Heart right ventricle (tissue), 16 donors: Measurements from ENCODE around the gene CKAP2L. TPM values are rescaled to one million over a fixed set of nuclear protein-coding genes. Genes with fewer than 3 reads are reported as not detected.

Experiments
- ATAC-seq, 8 donors: fragments of 200-7000 bp; cut with Tn5 transposase; one replicate each; pipeline ENCODE4 v1.9.1; 2020; ENCODE audit warnings: mild to moderate bottlenecking in 8 of 8, moderate library complexity in 8 of 8, moderate number of reproducible peaks in 1 of 8
- DNase-seq, 2 donors: peaks; one replicate each; pipeline ENCODE4 v3.0.0-alpha.2; 2020
- H3K27ac ChIP-seq, 10 donors: fragments of 200-600 bp; sonication (generic) in 2 of 10; one replicate each; pipeline versions ENCODE4 v1.5.0 to v1.8.0; 2020 to 2022; ENCODE audit warnings: mild to moderate bottlenecking in 3 of 10
- H3K27me3 ChIP-seq, 7 donors: fragments of 200-600 bp; one replicate each; pipeline ENCODE4 v1.8.0; 2021 to 2022; ENCODE audit warnings: mild to moderate bottlenecking in 2 of 7
- H3K36me3 ChIP-seq, 9 donors: fragments of 200-600 bp; sonication (generic) in 1 of 9; one replicate each; pipeline versions ENCODE4 v1.5.0 to v1.8.0; 2020 to 2022; ENCODE audit warnings: mild to moderate bottlenecking in 2 of 9
- H3K4me1 ChIP-seq, 9 donors: fragments of 200-600 bp; sonication (generic) in 1 of 9; one replicate each; pipeline versions ENCODE4 v1.5.0 to v1.8.0; 2020 to 2022; ENCODE audit warnings: mild to moderate bottlenecking in 4 of 9
- H3K4me3 ChIP-seq, 10 donors: fragments of 200-600 bp; sonication (generic) in 2 of 10; one replicate each; pipeline versions ENCODE4 v1.5.0 to v1.8.0; 2020 to 2022; ENCODE audit warnings: mild to moderate bottlenecking in 7 of 10, moderate library complexity in 2 of 10
- H3K9me3 ChIP-seq, 11 donors: fragments of 200-600 bp in 10 of 11; sonication (generic) in 2 of 11; one replicate each; pipeline versions ENCODE4 v1.5.0 to v1.8.0; 2013 to 2022; ENCODE audit warnings: mild to moderate bottlenecking in 2 of 11, control low read depth in 1 of 11, moderate library complexity in 1 of 11
- CTCF ChIP-seq, 9 donors: fragments of 200-600 bp; sonication (generic) in 2 of 9; IDR thresholded peaks; one replicate each; pipeline versions ENCODE4 v1.5.0 to v1.8.0; 2021 to 2022; ENCODE audit warnings: antibody characterized with exemption in 9 of 9, mild to moderate bottlenecking in 5 of 9, moderate library complexity in 1 of 9
- WGBS, 2 donors: extraction: QIAGEN DNeasy Blood & Tissue Kit; methylation state at CpG; one replicate each; pipeline ENCODE4 v1.1.7; 2013; ENCODE audit warnings: inconsistent platforms in 1 of 2; 5-methylcytosine and 5-hydroxymethylcytosine counted together
- intact Hi-C, 10 donors: fragments of 100-400 bp; cut with DNase I; formaldehyde crosslinking; loops; one replicate each; pipeline versions ENCODE4 v1.11.1 to v1.14.2; 2022
- polyA plus RNA-seq, 2 donors: library from polyadenylated mRNA; stranded (reverse); fragments of 200-250 nt; gene quantifications; one replicate each; pipeline ENCODE4 v1.2.3, GENCODE V29; 2013
- total RNA-seq, 10 donors: library from RNA; stranded (reverse); fragmentation: NEBNext Ultra II Directional in 3 of 10; extraction: Animal tissue kit (Norgen Biotek cat#: 25700) in 3 of 10; gene quantifications; one replicate each; pipeline versions ENCODE4 v1.2.1 to v1.2.4, GENCODE V29; 2021 to 2023
- donor health status: Arrhythmogenic right ventricular cardiomyopathy.
- donor health status: ischemic (EF 13 %, LVEDD 7.1; RV severe dilation, severe dysfunction).
- donor health status: healthy with polysubstance abuse.
- donor health status: DM: no; HTN: yes; CAD: no.
- donor health status: DM: no; HTN: no; CAD: no.
- donor health status: ischemic (EF 25% LVEDD 6.9; RV normal size, moderate dysfunction).
- donor health status: ischemic (EF 25% LVEDD 5.7; RV mildly dilated, moderate dysfunction).
- donor health status: healthy.
- donor health status: DM: yes; HTN: yes; CAD: no.
- donor health status: Ischemic cardiomyopathy.
- donor health status: ischemic (EF 35%, LVEDD 5.7; RV mildly dilated, moderate dysfunction).
- donor health status: nonischemic (EF 11% LVEDD 7.7; RV severe dilation, severe dysfunction).
- donor health status: DM: yes; HTN: yes; CAD: no.
- donor health status: PGD.
- donor health status: ischemic (EF 29% LVEDD 5.4; RV normal size, mild dysfunction).
- donor health status: nonischemic (EF 23%, LVEDD 6.1; RV moderate dilation, normal function).

CKAP2L gene
- total and polyA plus RNA-seq, 12 donors: 0.03 to 1.8 (median 0.44) TPM; not detected in 5

DNA sequence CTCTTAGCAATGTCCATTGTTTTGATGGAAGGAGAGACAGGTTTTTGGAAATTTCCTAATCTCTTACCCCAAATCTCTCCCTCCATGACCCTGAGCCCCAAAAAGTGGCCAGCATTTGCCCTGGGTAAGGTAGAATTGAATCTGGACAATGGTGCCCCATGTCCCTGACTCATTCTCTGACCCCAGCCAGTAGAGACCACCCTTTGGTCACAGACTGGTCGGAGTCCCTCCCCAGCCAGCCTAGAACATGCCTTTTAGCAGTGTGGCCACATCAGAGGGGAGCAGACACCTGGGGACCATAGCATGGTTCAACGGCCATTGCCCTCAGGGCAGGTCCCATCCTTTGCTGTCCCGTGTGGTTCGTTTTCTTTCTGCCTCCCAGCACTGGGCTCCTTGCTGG lies 50.1 kb downstream of the CKAP2L start:
- DNase-seq (no peak), ATAC-seq (no peak)
- Histone ChIP-seq H3K27me3 (peaks cover 0 to 6% (median 0%) of the 10 kb centered on the region in 7 donors), H3K9me3 (no peaks in the 10 kb centered on the region), H3K27ac (no peak overlapping the region), H3K4me3 (no peak overlapping the region), H3K4me1 (peaks cover 0 to 13% (median 0%) of the 10 kb centered on the region in 9 donors), H3K36me3 (no peaks in the 10 kb centered on the region)
- intact Hi-C loops: no loop called here
- 92 to 93% methylated on average over 4 of the region's 4 CpGs for WGBS, 2 donors
- no peak for TF ChIP-seq CTCF (IDR thresholded peaks at IDR 0.05)

DNA sequence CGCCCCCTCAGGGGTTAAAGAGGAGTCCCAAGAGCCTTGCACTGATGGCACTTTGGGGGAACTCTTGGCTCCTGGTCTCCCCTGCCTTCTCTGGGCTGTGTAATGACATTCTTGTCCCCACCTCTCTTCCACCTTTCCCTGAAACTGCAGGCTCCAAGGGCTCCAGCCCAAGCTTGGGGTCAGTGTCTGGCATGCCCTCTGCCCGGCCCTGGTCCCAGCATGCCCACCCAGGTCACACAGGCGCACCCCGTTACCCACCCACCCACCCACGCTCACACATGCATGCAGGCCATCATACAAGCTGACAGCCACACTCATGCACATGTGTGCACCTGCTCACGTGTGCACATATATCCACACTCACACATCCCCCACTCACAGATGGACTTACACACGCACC lies 50.5 kb downstream of the CKAP2L start:
- Histone ChIP-seq H3K9me3 (no peaks in the 10 kb centered on the region), H3K27me3 (peaks cover 0 to 6% (median 0%) of the 10 kb centered on the region in 7 donors), H3K4me1 (peaks cover 0 to 17% (median 0%) of the 10 kb centered on the region in 9 donors), H3K36me3 (no peaks in the 10 kb centered on the region), H3K27ac (no peak overlapping the region), H3K4me3 (no peak overlapping the region)
- intact Hi-C loops: no loop called here
- no peak for ATAC-seq
- no peak for TF ChIP-seq CTCF (IDR thresholded peaks at IDR 0.05)
- 93 to 98% methylated on average over 7 of the region's 7 CpGs for WGBS, 2 donors
- DNase-seq: no peak

DNA sequence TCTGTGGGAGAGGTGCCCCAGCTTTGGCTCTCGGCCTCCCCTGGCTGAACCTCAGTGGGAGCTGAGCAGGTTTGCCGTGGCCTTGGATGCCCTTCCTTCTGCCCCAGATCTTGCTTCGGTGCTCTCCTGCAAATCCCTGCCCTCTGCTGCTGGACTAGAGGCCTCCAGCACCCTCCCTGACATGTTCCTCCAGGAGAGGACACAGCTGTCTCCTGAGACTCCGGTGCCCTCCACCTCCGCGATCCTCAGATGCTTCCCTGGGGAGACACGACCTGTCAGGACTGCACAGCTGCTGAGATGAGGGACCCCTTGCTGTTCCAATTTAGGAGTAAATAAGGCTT lies 50.9 kb downstream of the CKAP2L start:
- H3K36me3 ChIP-seq: no peaks in the 10 kb centered on the region
- H3K9me3 ChIP-seq: no peaks in the 10 kb centered on the region
- ATAC-seq (peak in 1 of 8 donors; percentile 12), DNase-seq (no peak)
- intact Hi-C loops: no loop called here
- H3K4me3 ChIP-seq: no peak overlapping the region
- 48 to 67% methylated on average over 7 of the region's 7 CpGs for WGBS, 2 donors
- H3K27ac ChIP-seq: no peak overlapping the region
- no peak for TF ChIP-seq CTCF (IDR thresholded peaks at IDR 0.05)
- H3K4me1 ChIP-seq: peaks cover 0 to 21% (median 0%) of the 10 kb centered on the region in 9 donors
- peaks cover 0 to 6% (median 0%) of the 10 kb centered on the region in 7 donors for H3K27me3 ChIP-seq

DNA sequence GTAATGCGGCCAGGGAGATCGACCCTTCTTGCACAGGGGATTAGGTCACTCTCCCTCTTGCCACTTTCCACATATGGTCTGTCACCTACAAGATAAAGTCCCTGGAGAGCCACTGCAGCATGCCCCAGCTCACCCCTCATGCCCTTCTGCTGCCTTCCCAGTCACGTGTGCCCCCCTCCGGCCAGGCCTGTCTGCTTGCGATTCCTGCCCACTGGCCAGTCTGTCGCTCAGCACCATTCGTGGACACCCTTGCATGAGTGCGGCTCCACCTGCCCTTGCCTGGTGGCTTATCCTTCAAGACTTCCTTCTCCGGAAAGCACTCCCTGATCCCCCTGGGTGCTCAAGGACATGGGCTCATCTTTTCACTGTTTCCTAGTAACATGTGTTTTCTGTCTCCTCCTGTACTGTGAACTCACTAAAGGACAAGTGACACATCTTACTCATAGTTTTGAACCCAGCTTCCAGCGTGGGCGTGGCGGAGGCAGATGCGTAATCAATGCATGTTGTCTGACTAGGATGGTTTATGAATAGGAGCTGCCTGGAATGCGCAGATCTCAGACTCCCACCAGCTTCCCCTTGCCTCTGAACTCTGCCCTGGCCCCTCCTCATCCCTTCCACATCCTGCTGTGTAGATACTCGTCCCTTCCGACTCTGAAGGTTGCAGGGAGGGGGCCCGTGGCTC lies 51.4 kb downstream of the CKAP2L start:
- no peaks in the 10 kb centered on the region for H3K36me3 ChIP-seq
- peaks cover 0 to 25% (median 0%) of the 10 kb centered on the region in 9 donors for H3K4me1 ChIP-seq
- DNase-seq (no peak), ATAC-seq (peak in 1 of 8 donors; percentile 45)
- H3K27ac ChIP-seq: no peak overlapping the region
- TF ChIP-seq CTCF (IDR thresholded peaks at IDR 0.05): no peak
- intact Hi-C loops: no loop called here
- H3K27me3 ChIP-seq: peaks cover 0 to 8% (median 0%) of the 10 kb centered on the region in 7 donors
- no peaks in the 10 kb centered on the region for H3K9me3 ChIP-seq
- 46 to 53% methylated on average over 17 of the region's 17 CpGs for WGBS, 2 donors
- no peak overlapping the region for H3K4me3 ChIP-seq
